Measurements from ENCODE around the gene CTPS2.

DNA sequence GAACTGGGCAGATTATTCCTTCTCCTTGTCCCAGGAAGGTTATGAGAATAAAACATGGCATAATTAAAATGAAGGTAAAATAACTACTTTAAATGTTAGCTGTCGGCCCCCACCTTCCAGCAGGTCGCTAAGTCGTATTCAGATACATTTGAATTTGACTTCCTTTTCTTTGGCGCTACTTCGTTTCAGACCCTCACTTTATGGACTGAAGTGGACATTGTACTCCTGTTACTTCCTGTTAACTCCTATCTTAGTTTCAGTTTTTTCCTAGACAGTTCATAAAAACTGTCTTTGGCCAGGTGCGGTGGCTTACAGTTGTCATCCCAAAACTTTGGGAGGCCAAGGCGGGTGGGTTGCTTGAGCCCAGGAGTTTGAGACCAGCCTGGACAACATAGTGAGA lies 12.6 kb upstream of the CTPS2 start:
- TF ChIP-seq, protein P1, sequence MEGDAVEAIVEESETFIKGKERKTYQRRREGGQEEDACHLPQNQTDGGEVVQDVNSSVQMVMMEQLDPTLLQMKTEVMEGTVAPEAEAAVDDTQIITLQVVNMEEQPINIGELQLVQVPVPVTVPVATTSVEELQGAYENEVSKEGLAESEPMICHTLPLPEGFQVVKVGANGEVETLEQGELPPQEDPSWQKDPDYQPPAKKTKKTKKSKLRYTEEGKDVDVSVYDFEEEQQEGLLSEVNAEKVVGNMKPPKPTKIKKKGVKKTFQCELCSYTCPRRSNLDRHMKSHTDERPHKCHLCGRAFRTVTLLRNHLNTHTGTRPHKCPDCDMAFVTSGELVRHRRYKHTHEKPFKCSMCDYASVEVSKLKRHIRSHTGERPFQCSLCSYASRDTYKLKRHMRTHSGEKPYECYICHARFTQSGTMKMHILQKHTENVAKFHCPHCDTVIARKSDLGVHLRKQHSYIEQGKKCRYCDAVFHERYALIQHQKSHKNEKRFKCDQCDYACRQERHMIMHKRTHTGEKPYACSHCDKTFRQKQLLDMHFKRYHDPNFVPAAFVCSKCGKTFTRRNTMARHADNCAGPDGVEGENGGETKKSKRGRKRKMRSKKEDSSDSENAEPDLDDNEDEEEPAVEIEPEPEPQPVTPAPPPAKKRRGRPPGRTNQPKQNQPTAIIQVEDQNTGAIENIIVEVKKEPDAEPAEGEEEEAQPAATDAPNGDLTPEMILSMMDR (IDR thresholded peaks at IDR 0.05) = no peak
- no peak for TF ChIP-seq ZFX (IDR thresholded peaks at IDR 0.05; ENCODE audit: borderline replicate concordance)

All from 22Rv1 (cell line).